ENCODE results near the gene GLT8D1. TPM values are rescaled to one million over a fixed set of nuclear protein-coding genes. Genes with fewer than 3 reads are reported as not detected.

Gene GLT8D1
- polyA plus RNA-seq, 1 experiment: 75.9 TPM

- POLR2A ChIA-PET: no interaction called here
- CTCF ChIA-PET: interaction anchor here (0.5 kb wide), 1 partner anchor 81 kb away, joined by 3 read pairs; no protein-coding TSS in a partner anchor
- DNase-seq (ENCODE audit: low read depth): no peak
- H3K4me3 ChIP-seq (ENCODE audit: low read depth, low read length): no peak overlapping the region
- peaks cover 15% of the 10 kb centered on the region for H3K36me3 ChIP-seq (ENCODE audit: control insufficient read depth, insufficient read depth, low read length)
- TF ChIP-seq, protein P1, sequence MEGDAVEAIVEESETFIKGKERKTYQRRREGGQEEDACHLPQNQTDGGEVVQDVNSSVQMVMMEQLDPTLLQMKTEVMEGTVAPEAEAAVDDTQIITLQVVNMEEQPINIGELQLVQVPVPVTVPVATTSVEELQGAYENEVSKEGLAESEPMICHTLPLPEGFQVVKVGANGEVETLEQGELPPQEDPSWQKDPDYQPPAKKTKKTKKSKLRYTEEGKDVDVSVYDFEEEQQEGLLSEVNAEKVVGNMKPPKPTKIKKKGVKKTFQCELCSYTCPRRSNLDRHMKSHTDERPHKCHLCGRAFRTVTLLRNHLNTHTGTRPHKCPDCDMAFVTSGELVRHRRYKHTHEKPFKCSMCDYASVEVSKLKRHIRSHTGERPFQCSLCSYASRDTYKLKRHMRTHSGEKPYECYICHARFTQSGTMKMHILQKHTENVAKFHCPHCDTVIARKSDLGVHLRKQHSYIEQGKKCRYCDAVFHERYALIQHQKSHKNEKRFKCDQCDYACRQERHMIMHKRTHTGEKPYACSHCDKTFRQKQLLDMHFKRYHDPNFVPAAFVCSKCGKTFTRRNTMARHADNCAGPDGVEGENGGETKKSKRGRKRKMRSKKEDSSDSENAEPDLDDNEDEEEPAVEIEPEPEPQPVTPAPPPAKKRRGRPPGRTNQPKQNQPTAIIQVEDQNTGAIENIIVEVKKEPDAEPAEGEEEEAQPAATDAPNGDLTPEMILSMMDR (IDR thresholded peaks at IDR 0.05; ENCODE audit: insufficient read depth, low read depth, low read length): no peak
- H3K27me3 ChIP-seq (ENCODE audit: control insufficient read depth, insufficient read depth, low read length): no peaks in the 10 kb centered on the region
These were observed 42.5 kb downstream of the GLT8D1 start for GRCh38 chr3:52663098-52663497.

DNA sequence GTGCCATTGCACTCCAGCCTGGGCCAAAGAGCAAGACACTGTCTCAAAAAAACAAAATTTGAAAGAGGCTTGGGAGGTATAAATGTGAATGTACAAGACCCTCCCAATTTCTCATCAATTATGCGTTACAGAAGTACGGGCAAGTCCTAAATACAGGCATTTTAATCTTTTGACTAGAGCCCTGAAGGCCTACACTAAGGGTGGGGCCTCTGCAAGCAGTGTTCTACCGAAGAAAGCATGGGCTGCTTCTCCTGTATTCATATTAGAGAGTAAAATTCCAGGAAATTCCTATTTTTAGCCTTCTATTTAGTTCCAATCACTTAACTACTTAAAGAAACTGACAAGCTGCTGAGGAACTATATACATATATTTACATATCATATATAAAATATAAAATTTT is 45.5 kb downstream of the GLT8D1 start:
- Histone ChIP-seq H3K27me3 (ENCODE audit: control insufficient read depth, insufficient read depth, low read length) (no peaks in the 10 kb centered on the region), H3K36me3 (ENCODE audit: control insufficient read depth, insufficient read depth, low read length) (peaks cover 10% of the 10 kb centered on the region), H3K4me3 (ENCODE audit: low read depth, low read length) (no peak overlapping the region)
- ChIA-PET POLR2A (no interaction called here), CTCF (interaction anchor here (0.9 to 1.7 kb wide), 3 partner anchors 8 to 25 kb away, joined by 3 to 4 read pairs (median 3); no protein-coding TSS in a partner anchor)
- no peak for DNase-seq (ENCODE audit: low read depth)
- TF ChIP-seq, protein P1 (IDR thresholded peaks at IDR 0.05; ENCODE audit: insufficient read depth, low read depth, low read length): no peak

DNA sequence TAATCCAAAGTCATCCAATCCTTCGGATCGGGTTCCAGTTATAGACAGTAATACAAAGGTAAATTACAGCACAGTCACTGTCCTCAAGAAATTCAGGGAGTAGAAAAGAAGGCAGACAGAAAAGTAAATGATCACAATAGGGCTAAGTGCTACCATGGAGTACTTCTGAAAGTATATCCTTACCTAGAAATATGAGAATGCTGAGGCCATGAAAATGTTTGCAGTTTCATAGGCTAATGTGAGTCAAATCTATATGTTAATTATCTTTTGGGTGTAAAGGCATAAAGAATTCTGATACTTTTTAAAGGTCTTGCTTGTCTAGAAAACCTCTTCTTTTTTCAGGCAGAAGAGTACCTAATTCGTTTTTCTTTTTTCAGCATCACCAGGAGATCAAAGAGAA is 49.7 kb downstream of the GLT8D1 start:
- CTCF ChIA-PET: no interaction called here
- POLR2A ChIA-PET: no interaction called here
- Histone ChIP-seq H3K27me3 (ENCODE audit: control insufficient read depth, insufficient read depth, low read length) (no peaks in the 10 kb centered on the region), H3K4me3 (ENCODE audit: low read depth, low read length) (no peak overlapping the region), H3K36me3 (ENCODE audit: control insufficient read depth, insufficient read depth, low read length) (peaks cover 11% of the 10 kb centered on the region)
- TF ChIP-seq, protein P1 (IDR thresholded peaks at IDR 0.05; ENCODE audit: insufficient read depth, low read depth, low read length): no peak
- no peak for DNase-seq (ENCODE audit: low read depth)

GRCh38 chr3:52651592-52651991 is 54.0 kb downstream of the GLT8D1 start:
- POLR2A ChIA-PET: no interaction called here
- H3K4me3 ChIP-seq (ENCODE audit: low read depth, low read length): no peak overlapping the region
- TF ChIP-seq, protein P1 (IDR thresholded peaks at IDR 0.05; ENCODE audit: insufficient read depth, low read depth, low read length): no peak
- CTCF ChIA-PET: interaction anchor here (1.1 to 1.7 kb wide), 3 partner anchors 8 to 10 kb away, joined by 3 to 4 read pairs (median 4); no protein-coding TSS in a partner anchor
- peaks cover 9% of the 10 kb centered on the region for H3K36me3 ChIP-seq (ENCODE audit: control insufficient read depth, insufficient read depth, low read length)
- DNase-seq (ENCODE audit: low read depth): no peak
- H3K27me3 ChIP-seq (ENCODE audit: control insufficient read depth, insufficient read depth, low read length): no peaks in the 10 kb centered on the region

GRCh38 chr3:52650439-52650838 is 55.2 kb downstream of the GLT8D1 start:
- TF ChIP-seq, protein P1 (IDR thresholded peaks at IDR 0.05; ENCODE audit: insufficient read depth, low read depth, low read length): no peak
- Histone ChIP-seq H3K36me3 (ENCODE audit: control insufficient read depth, insufficient read depth, low read length) (peaks cover 8% of the 10 kb centered on the region), H3K27me3 (ENCODE audit: control insufficient read depth, insufficient read depth, low read length) (no peaks in the 10 kb centered on the region), H3K4me3 (ENCODE audit: low read depth, low read length) (no peak overlapping the region)
- DNase-seq (ENCODE audit: low read depth): no peak
- ChIA-PET CTCF (interaction anchor here (1.1 to 1.7 kb wide), 2 partner anchors 9 to 11 kb away, joined by 4 read pairs; no protein-coding TSS in a partner anchor), POLR2A (no interaction called here)

All from BJ (cell line).